GM21526 (cell line): Measurements from ENCODE around the gene LCE4A.
"Not testable (repeated sequence)": the region's sequence is repeated elsewhere in the genome, so short reads cannot be mapped to it uniquely, and the experiment has no call there.

Source experiments
- ATAC-seq: cut with Tn5 transposase; IDR thresholded peaks from one replicate; pipeline ENCODE4 v1.9.1; 2021; ENCODE audit warnings: moderate library complexity; ENCODE audit not compliant: unreplicated experiment, low FRiP score

LCE4A gene, protein sequence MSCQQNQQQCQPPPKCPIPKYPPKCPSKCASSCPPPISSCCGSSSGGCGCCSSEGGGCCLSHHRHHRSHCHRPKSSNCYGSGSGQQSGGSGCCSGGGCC

DNA sequence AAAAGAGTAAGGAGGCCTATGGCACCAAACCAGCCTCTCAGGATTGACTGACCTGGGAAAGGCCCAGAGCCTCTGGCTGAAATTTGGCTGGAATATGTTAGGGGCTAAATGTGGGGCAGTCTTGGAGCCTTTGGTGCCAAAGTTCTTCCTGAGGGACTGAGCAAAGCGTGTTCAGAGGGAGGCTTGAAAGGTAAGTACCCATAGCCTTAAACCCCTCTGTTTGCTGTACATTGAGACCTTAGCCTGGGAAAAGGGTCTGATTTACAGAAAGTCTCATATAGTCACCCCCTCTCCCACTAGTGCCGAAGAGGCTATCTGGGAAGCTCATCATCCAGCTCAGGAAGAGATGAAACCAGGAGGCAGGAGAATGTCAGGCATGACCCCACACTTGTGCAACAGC is at the start of gene LCE4A:
LCE4A (plus strand) TSS at position 301 of the 400 bp plus-strand sequence. CDS start 916 bp downstream, outside the sequence.
- no peak for ATAC-seq

DNA sequence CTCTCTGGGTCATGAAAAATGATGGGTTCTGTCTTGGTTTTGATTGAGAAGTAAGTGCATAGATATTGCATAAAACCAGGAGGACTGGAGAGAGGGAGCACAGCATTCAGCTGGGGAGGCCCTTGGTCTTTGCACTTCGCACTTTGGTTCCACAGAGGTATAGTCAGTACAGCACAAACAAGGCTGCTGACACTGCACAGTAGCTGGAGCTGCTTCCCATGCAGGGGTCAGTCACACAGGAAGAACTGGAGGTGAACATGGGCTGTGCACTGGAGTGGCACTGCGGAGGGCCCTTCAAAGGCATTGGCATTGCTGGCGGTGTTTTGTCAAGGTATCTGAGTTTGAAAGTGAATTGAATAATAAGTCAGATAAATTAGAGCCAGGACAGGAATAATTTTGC is 49.3 kb upstream of the LCE4A start:
- no peak for ATAC-seq

DNA sequence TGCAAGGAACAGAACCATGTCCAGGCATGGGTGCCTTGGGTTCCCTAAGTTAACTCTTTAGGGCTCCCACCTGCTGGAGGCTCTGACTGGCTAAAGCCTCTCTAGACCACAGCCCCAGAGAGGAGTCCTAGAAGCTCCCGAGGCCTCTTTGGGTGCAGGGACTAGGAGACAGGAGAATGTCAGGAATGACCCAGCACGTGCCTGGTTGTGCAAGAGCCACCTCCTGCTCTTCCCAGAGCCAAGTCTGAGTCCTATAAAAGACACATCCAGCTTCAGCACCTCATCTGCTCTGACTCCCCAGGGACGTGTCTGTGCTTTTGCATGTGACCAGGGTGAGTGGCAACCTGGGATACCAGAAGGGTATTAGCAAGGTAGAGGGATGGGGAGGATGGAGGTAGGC is 44.9 kb upstream of the LCE4A start, which contains the start of gene LCE2D:
LCE2D (plus strand) TSS at position 283 of the 400 bp plus-strand sequence. CDS start 726 bp downstream, outside the sequence.
- ATAC-seq, result no peak

DNA sequence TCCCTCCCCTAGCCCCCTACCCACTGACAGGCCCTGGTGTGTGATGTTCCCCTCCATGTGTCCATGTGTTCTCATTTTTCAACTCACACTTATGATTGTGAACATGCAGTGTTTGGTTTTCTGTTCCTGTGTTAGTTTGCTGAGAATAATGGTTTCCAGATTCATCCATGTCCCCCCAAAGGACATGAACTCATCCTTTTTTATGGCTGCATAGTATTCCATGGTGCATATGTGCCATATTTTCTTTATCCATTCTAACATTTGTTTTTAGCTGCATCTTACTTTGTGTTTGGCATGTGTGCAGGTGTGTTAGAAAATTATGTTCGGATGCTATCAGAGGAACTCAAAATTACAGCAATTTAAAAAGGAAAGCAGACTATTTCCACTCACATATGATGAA is 41.8 kb upstream of the LCE4A start:
- not testable (repeated sequence) for ATAC-seq

DNA sequence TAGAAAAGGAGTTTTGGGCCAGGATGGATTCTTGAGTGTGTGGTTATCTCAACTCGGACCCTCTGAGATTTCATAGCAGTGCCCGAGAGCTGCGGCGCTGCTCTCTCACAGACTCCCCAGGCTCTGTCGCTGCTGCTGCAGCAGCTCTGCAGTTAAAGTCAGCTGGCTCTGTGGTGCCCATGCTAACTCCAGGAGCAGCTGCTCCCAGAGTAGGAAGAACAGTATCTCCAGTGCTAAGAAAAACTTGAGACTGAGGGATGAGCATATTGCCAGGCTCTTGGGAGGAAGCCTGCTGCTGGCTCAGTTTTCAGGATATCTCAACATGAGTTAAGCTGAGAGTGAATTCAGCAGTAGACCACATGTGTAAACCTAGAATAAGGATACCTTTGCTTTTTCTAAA is 40.3 kb upstream of the LCE4A start:
- no peak for ATAC-seq

DNA sequence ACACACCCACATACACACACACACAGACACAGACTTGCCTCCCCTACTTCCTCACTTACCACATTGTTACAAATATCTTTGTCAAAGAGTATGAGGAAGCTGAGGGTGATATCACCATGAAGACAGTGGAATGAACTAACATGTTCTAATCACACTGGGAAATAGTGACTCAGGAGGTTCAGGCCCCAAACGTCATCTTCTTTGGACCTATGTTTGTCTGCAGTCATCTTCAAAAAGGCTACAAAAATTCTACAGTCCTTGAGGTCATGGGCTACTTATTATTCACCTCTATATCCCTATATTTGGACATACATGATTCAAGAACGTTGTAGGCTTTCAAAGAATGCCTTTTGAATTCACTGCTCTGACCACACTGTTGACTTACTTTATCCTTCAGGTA is 34.9 kb upstream of the LCE4A start:
- no peak for ATAC-seq

DNA sequence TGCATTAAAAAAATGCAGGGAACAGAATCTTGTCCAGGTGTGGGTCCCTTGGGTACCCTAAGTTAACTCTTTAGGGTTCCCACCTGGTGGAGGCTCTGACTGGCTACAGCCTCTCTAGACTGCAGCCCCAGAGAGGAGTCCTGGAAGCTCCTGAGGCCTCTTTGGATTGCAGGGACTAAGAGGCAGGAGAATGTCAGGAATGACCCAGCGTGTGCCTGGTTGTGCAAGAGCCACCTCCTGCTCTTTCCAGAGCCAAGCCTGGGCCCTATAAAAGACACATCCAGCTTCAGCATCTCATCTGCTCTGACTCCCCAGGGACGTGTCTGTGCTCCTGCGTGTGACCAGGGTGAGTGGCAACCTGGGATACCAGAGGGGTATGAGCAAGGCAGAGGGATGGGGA is 33.0 kb upstream of the LCE4A start, which contains the start of gene LCE2C:
LCE2C (plus strand) TSS at position 297 of the 400 bp plus-strand sequence. CDS start 737 bp downstream, outside the sequence.
- ATAC-seq, result not testable (repeated sequence)

DNA sequence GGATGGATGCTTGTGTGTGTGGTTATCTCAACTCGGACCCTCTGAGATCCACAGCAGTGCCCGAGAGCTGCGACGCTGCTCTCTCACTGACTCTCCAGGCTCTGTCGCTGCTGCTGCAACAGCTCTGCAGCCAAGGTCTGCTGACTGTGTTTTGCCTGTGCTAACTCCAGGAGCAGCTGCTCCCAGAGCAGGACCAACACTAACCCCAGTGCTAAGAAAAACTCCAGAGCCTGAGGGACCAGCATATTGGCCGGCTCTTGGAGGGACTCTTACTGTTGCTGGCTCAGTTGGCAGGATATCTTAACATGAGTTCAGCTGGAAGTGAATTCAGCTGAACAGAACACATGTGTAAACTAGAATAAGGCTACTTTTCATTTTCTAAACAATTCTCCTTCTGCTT is 28.5 kb upstream of the LCE4A start:
- no peak for ATAC-seq

DNA sequence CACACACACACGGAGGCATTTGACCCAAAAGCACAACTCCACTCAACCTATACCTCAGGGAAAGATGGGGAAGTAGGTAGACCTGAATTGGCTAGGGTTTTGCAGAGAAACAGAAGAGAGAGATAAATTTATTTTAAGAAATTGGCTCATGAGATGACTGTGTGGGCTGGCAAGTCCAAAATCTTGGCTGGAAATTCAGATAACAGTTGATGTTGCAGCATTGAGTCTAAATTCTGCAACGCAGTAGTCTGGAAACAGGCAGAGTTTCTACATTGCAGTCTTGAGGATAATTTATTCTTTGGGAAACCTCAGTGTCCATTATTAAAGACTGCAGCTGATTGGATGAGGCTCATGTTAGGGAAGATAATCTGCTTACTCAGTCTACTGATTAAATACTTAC is 26.3 kb upstream of the LCE4A start:
- no peak for ATAC-seq

DNA sequence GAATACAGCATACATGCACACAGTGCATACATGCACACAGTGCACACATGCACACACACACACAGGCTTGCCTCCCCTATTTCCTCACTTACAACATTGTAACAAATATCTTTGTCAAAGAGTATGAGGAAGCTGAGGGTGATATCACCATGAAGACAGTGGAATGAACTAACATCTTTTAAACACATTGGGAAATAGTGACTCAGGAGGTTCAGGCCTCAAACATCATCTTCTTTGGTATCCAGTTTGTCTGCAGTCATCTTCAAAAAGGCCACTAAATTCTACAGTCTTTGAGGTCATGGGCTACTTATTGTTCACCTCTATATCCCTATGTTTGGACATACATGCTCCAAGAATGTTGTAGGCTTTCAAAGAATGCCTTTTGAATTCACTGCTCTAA is 24.1 kb upstream of the LCE4A start:
- ATAC-seq, result no peak

DNA sequence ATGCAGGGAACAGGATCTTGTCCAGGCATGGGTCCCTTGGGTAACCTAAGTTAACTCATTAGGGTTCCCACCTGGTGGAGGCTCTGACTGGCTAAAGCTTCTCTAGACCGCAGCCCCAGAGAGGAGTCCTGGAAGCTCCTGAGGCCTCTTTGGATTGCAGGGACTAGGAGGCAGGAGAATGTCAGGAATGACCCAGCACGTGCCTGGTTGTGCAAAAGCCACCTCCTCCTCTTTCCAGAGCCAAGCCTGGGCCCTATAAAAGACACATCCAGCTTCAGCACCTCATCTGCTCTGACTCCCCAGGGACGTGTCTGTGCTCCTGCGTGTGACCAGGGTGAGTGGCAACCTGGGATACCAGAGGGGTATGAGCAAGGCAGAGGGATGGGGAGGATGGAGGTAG is 22.1 kb upstream of the LCE4A start, which contains the start of gene LCE2B:
LCE2B (plus strand) TSS at position 301 of the 400 bp plus-strand sequence. CDS start 721 bp downstream, outside the sequence.
- ATAC-seq, result not testable (repeated sequence)

DNA sequence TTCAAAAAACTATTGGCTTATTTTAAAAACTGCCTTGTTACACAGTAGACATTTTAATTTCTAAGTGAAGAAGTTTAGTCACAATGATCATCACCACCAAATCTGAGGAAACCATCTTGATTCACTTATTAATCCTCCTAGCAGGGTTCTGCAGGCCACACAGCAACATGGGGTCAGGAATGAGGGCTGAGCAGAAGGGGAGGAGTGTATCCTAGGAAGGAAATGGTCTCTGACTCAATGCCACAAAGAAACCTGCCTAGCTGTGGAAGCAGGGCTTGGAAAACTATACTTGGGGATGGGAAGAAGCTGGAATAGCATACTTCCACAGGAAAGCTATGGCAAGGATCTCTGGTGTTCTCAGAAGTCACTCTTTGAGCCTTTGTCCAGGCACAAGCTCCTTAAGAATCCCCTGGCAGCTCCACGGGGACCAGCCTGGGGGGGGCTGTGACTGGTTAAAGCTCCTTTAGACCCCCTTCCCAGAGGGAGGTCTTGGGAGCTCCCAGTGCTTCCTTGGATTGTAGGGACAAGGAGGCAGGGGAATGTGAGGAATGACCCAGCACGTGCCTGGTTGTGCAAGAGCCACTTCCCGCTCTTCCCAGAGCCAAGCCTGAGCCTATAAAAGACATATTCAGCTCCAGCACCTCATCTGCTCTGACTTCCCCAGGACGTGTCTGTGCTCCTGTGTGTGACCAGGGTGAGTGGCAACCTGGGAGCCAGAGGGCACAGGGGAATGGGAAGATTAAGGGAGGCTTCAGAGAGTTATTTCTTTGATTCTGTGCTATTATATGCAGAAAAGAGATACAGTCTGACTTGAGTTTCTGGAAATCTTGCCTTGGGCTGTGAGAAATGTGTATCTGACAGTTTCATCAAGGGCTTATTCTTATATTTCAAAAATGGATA is 10.0 kb upstream of the LCE4A start, which contains the start of gene LCE2A:
LCE2A (plus strand) TSS at position 645 of the 900 bp plus-strand sequence. CDS start 557 bp downstream, outside the sequence.
- no peak for ATAC-seq

DNA sequence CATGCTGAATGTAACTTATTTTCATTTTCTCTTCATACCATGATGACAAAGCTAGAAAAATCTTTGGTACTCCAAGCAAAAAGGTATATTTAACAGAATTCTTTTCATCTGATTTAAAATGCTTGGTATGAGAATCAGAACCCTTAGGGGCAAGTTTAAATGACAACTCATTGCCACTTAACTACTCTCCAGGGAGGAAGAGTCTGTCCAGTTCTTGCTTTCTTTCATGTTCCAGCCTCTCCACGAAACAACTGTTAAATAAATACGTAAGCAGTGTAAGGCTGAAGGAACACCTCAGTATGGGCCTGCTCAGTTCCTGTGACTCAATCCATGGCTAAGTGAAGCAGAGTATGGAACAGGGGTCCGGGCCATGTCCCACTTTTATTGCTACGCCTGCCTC is 8.2 kb upstream of the LCE4A start:
- ATAC-seq, result no peak

DNA sequence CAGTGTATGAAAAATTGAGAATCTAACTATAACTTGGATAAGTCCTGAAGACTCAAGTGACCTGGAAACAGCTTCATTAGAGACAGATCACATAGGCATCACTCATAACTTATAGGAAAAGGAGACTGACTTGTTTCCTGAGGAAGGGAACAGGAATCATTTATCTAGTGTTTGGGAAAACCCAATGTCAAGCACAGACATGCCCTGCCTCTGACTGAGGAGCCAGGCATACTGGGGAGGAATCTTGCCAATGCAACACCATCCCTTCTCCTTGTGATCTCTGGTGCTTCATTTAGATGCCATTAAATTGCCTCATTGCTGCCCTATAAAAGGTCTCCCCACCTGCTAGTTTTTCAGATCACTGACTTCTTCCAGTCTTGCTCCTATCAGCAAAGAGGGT is 10.3 kb downstream of the LCE4A start:
- no peak for ATAC-seq

DNA sequence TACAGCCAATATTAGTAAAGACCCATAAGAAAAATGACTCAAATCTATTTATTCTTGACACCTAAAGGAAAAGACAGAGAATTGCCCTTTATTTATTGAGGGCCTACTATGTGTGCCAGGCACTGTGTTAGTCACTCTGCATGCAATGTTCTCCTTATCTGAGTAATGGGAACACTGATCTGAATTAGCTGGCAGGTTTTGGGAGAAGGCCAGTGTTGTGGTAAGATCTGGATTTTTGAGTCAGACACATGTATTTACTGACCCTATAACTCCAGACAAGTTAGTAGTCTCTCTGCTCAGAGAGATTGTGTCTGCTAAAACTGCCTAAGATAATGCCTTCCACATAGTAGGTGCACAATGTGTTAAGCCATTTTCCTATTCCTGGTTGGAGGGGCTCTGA is 17.3 kb downstream of the LCE4A start:
- no peak for ATAC-seq

DNA sequence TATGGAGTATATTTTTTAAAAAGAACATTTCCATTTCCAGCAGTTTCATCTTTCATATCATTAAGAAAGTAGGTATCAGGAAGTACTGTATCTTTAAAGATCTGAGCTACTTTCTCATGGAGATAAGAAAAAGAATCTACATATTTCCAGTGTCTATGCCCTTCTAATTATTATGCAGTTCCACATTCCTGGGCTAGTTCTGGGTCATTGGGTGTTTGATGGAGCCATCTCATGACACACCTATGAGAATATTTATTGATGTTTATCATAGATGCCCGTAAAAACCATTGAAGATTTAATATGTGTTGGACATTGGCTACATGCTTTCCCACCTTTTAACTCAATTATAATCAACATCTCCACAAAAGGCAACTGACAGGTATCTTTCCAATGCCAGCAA is 21.0 kb downstream of the LCE4A start:
- ATAC-seq, result no peak

DNA sequence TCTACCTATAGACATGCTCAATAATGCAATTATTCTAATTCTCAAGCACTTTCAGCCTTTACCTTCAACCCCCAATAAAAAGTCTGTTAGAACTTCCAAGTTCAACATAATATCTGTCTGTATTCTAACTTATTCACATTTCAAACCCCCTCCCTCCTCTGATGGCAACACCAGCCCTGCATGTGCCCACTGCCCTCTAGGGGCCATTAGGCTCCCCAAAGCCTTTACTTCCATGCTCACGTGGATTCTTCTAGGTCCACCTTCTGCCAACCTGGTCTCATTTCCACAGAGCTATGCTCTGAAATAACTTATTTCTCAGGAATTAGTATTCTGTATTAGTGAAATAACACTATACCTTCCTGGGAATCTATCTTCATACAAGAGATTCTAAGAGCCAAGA is 27.7 kb downstream of the LCE4A start:
- ATAC-seq, result no peak

DNA sequence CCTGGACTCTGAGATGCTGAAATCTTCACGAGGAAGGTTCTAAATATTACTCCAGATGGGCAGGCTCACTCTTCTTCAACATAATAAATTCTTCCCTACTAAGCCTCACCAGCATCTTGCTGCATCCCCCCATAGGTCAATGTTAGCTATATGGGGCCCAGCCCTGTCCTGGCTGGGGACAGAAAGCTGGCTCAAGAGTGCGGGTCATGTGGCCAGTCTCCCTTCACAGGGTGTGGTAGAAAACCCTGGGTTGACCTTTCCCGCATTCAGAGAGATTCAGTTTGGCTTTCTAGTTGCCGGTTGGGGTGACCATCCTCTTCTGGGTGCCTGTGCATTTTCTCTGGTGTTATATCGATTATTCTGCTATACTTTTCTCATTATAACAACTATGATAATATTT is 30.0 kb downstream of the LCE4A start:
- no peak for ATAC-seq

DNA sequence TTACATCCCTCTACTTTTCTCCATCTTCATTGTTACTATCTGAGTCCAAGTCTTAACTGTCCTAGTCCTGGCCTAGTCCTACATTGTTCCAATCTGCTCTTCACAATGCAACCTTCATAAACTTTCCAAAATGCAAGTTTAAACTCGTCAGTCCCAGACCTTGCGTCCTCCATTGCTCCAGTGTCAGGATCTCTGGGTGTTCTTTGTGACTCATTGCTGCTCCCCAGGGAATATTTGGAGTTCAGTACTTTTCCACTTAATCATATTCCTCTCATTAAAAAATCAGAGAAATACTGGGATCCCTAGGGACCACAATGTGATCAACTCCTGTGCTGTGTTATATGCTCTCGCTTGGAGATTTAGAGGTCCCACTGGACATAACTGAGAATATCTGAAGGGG is 31.9 kb downstream of the LCE4A start:
- ATAC-seq, result no peak

DNA sequence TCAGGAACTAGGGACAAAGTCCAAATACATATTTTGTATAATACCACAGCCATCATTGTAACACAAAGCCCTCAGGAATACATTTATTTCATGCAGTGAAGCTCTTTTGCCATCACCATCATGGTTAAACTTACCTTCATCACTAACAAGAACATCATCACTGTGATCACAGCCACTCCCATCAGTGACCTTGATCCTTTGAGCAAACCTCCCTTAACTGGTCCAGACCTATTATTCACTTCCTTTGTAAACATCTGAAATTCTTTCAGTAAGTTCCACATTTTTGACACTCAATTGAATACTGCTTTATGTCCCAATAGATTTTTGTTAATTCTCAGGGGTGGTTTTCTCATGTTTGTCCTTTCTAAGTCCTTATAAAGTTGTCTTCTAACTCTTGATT is 33.7 kb downstream of the LCE4A start:
- no peak for ATAC-seq

DNA sequence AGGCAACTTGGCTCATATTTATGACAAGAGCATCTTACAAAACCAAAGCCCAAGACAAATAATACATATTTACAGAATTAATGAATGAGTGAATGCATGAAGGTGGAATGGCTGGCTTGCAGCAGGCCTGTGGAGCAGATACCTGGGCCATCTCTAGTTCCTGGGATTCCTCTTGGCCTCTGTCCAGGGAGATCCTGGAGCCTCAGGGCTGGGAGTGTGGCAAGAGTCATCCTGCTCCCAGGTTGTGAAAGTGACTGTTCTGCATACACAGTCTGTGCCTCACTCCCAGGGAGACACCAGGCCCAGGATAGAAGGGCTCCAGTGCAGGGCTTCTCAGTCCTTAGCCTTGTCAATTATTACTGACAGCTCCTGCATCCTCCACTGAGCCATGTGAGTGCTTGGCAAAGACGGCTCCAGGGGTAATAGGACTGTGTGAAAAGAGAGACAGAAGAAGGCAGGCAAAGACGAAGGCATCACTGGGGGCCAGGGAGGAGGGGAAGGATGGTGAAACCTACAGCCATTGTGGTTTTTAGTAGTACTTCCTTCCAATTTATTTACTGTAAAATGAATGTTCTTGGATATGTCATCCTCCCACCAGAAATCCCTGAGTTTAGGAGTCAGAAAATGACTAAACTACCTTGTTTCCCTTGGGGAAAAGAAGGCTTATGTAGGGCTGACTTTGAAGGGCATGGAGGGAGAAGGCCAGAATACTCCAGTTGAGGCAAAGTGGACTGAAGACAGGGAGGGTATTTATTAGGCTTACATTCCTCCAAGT is 35.6 kb downstream of the LCE4A start:
- ATAC-seq, result no peak
